GM12873 (cell line): ENCODE measurements around the gene EXOC4.

Experiments
- CTCF ChIP-seq: IDR thresholded peaks from 2 replicates; pipeline ENCODE4 v1.5.1; 2012; ENCODE audit warnings: low read depth, mild to moderate bottlenecking, moderate library complexity, low read length, control low read depth; ENCODE audit not compliant: insufficient read depth; ENCODE audit errors: missing control alignments

Gene EXOC4

DNA sequence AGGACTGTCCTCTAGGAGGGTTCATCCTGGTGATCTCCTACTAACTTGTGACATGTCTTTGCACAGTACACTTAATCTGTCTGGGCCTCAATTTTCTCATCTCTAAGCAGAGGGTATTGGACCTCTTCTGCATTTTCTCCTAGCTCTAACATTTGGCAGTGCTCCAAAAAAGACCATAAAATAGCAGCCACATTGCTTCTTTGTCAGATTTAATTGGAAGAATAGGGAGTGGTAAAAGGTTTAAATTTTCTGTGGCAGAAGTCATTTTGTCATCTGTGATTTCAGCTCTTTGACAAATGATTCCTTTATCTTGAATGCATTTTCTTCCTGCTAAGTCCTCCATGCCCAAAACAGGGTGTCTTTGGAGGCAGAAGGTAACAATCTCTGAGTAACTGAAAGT lies 584.3 kb downstream of the EXOC4 start:
- TF ChIP-seq CTCF: no peak

- no peak for TF ChIP-seq CTCF
Observed at GRCh38 chr7:133839121-133839520, 586.2 kb downstream of the EXOC4 start.

DNA sequence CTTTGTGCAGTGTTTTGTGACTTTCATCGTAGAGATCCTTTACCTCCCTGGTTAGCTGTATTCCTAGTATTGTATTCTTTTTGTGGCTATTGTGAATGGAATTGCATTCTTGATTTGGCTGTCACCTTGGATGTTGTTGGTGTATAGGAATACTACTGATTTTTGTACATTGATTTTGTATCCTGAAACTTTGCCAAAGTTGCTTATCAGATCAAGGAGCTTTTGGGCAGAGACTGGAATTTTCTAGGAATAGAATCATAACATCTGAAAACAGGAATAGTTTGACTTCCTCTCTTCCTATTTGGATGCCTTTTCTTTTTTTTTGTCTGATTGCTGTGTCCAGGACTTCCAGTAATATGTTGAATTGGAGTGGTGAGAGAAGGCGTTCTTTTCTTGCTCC lies 590.5 kb downstream of the EXOC4 start:
- no peak for TF ChIP-seq CTCF

DNA sequence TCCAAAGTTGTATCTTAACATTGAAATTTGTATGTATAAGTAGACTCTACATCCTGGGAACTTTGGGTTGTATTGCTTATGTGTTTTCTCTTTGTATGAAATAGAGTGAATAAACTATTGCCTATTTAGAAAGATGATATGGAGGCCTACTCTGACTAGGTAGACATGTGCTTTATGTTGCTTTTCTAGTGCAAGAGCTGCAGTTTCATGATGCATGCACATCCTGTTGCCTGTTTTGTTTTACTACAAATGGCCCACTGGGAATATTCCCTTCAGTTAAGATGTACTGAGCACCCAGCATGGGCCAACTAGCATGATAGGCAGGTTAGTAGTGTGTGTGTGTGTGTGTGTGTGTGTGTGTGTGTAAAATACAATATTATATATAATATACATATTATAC lies 592.1 kb downstream of the EXOC4 start:
- TF ChIP-seq CTCF: no peak

DNA sequence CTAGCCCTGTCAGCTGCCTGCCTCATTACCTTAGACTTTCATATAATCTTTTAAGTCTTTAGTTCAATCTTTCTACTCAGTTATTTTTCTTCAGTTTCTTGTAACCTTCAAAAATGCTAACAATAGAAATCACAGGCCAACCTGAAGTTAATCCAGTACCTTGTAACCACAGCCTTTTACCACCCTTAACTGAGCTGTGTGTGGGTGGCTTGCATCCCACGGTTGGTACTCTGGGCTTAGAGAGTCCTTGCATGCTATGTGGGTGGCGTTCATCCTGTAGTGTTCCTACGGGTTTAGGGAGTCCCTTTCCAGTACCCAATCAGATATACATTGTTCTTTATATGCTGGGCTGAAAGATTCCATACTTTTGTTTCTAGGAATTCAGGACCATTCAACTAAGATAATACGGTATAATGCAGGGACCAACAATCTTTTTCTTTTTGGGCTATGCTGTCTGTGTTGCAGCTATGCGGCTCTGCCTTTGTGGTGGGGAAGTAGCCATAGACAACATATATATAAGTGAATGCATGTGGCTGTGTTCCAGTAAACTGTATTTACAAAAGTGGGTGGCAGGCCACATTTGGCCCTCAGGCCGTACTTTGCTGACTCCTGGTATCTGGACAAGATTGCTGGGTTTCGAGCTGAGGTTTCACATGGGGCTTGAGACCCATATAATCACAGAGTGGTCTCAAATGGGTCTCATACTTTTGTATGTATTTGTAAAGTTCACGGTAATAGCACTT lies 593.5 kb downstream of the EXOC4 start:
- no peak for TF ChIP-seq CTCF

- TF ChIP-seq CTCF: no peak
Observed at GRCh38 chr7:133850497-133851280, 597.8 kb downstream of the EXOC4 start.

DNA sequence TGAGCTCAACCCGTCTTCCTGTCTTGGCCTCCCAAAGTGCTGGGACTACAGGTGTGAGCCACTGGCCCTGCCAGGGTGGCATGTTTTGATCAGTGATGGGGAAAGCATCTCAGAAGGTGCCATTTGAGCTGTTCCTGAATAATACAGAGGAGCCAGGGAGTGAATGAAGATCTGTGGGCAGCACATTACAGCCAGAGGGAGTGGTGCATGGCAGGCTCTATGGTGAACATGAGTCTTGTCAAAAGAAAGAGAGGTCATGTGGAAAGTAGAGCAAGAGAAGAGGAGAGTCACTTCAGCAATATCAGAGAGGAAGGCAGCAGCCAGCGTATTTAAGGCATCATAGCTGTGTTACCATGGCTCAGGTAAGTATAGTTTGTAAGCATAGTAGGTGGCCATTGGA lies 598.5 kb downstream of the EXOC4 start:
- no peak for TF ChIP-seq CTCF
